DND-41 (cell line): Measurements from ENCODE around the gene NAA10.

Experiments
- ATAC-seq: fragments of 200-7000 bp; cut with Tn5 transposase; 3 replicates; pipeline ENCODE4 v1.9.1; 2021; ENCODE audit warnings: low read depth; ENCODE audit not compliant: insufficient read depth
- DNase-seq: peaks from one replicate; pipeline ENCODE4 v3.0.0-alpha.2; 2020
- H2AFZ ChIP-seq: 2 replicates; pipeline ENCODE4 v1.6.0; 2012; ENCODE audit warnings: low read depth, low read length
- H3K27ac ChIP-seq: 2 replicates; pipeline ENCODE4 v1.5.1; 2012; ENCODE audit warnings: low read length, inconsistent platforms
- H3K27me3 ChIP-seq: fragments of 200-600 bp; sonication (generic); 2 replicates; pipeline ENCODE4 v1.6.0; 2012; ENCODE audit warnings: low read length, mild to moderate bottlenecking, inconsistent platforms; ENCODE audit not compliant: insufficient read depth, poor library complexity
- H3K36me3 ChIP-seq: 2 replicates; pipeline ENCODE4 v1.5.1; 2012; ENCODE audit warnings: low read length, inconsistent platforms; ENCODE audit not compliant: insufficient read depth
- H3K4me1 ChIP-seq: 2 replicates; pipeline ENCODE4 v1.5.1; 2012; ENCODE audit warnings: mild to moderate bottlenecking, low read length; ENCODE audit not compliant: insufficient read depth
- H3K4me2 ChIP-seq: 2 replicates; pipeline ENCODE4 v1.6.0; 2012; ENCODE audit warnings: mild to moderate bottlenecking, moderate library complexity, low read length, inconsistent platforms; ENCODE audit not compliant: insufficient read depth
- H3K4me3 ChIP-seq, 2 experiments: fragments of 200-600 bp in 1 of 2; shearing (Covaris generic) in 1 of 2; 2 replicates each; pipeline ENCODE4 v1.5.1; 2012 to 2016; ENCODE audit warnings: inconsistent platforms in 2 of 2, low read length in 2 of 2, mild to moderate bottlenecking in 2 of 2, low read depth in 1 of 2, moderate library complexity in 1 of 2
- H3K79me2 ChIP-seq: 2 replicates; pipeline ENCODE4 v1.6.0; 2012; ENCODE audit warnings: low read length, inconsistent platforms; ENCODE audit not compliant: insufficient read depth
- H3K9ac ChIP-seq: 2 replicates; pipeline ENCODE4 v1.6.0; 2012; ENCODE audit warnings: low read depth, mild to moderate bottlenecking, inconsistent platforms, low read length, moderate library complexity
- H3K9me3 ChIP-seq: 2 replicates; pipeline ENCODE4 v1.5.1; 2012; ENCODE audit warnings: low read length, moderate library complexity, mild to moderate bottlenecking, inconsistent platforms; ENCODE audit not compliant: insufficient read depth, severe bottlenecking
- H4K20me1 ChIP-seq: 2 replicates; pipeline ENCODE4 v1.6.0; 2012; ENCODE audit warnings: low read length; ENCODE audit not compliant: insufficient read depth
- CTCF ChIP-seq: IDR thresholded peaks from 2 replicates; pipeline ENCODE4 v1.5.1; 2012; ENCODE audit warnings: borderline replicate concordance, low read length, moderate library complexity, mild to moderate bottlenecking; ENCODE audit not compliant: poor library complexity, severe bottlenecking; ENCODE audit errors: extremely low read depth
- EZH2 ChIP-seq: IDR thresholded peaks from 3 replicates; pipeline ENCODE4 v1.6.1; 2012; ENCODE audit warnings: borderline replicate concordance, low read depth, mild to moderate bottlenecking, moderate library complexity, low read length, inconsistent platforms; ENCODE audit not compliant: severe bottlenecking

NAA10 gene

GRCh38 chrX:153960786-153961185 lies 25.9 kb upstream of the NAA10 start:
- no peak overlapping the region for H2AFZ ChIP-seq
- no peak for DNase-seq
- 0 out of 2 replicates have a peak, but pooled peaks cover 1% of the 10 kb centered on the region for H3K4me1 ChIP-seq
- no peak for TF ChIP-seq EZH2
- TF ChIP-seq CTCF: no peak
- no peaks in the 10 kb centered on the region for H3K9me3 ChIP-seq
- H3K9ac ChIP-seq: no peak overlapping the region
- H4K20me1 ChIP-seq: peaks cover 83% of the 10 kb centered on the region
- no peaks in the 10 kb centered on the region for H3K27me3 ChIP-seq
- peaks cover 84% of the 10 kb centered on the region for H3K79me2 ChIP-seq
- H3K27ac ChIP-seq: no peak overlapping the region
- H3K36me3 ChIP-seq: peaks cover 100% of the 10 kb centered on the region
- no peak for ATAC-seq
- no peak overlapping the region for H3K4me2 ChIP-seq
- no peak overlapping the region for H3K4me3 ChIP-seq

GRCh38 chrX:153960077-153960476 lies 25.2 kb upstream of the NAA10 start:
- Histone ChIP-seq H3K27ac (no peak overlapping the region), H4K20me1 (peaks cover 83% of the 10 kb centered on the region), H3K4me2 (no peak overlapping the region), H3K79me2 (peaks cover 82% of the 10 kb centered on the region), H3K36me3 (peaks cover 100% of the 10 kb centered on the region), H3K27me3 (no peaks in the 10 kb centered on the region), H2AFZ (no peak overlapping the region), H3K4me3 (no peak overlapping the region), H3K9me3 (no peaks in the 10 kb centered on the region), H3K9ac (no peak overlapping the region), H3K4me1 (no peaks in the 10 kb centered on the region)
- ATAC-seq (no peak), DNase-seq (no peak)
- no peak for TF ChIP-seq CTCF
- TF ChIP-seq EZH2: no peak

- DNase-seq (no peak), ATAC-seq (no peak)
- peaks cover 79% of the 10 kb centered on the region for H3K79me2 ChIP-seq
- no peak overlapping the region for H3K4me2 ChIP-seq
- no peaks in the 10 kb centered on the region for H3K27me3 ChIP-seq
- no peak overlapping the region for H3K9ac ChIP-seq
- no peak overlapping the region for H3K27ac ChIP-seq
- H2AFZ ChIP-seq: no peak overlapping the region
- TF ChIP-seq CTCF: no peak
- no peak for TF ChIP-seq EZH2
- no peak overlapping the region for H3K4me3 ChIP-seq
- H3K9me3 ChIP-seq: no peaks in the 10 kb centered on the region
- H3K36me3 ChIP-seq: peaks cover 100% of the 10 kb centered on the region
- H3K4me1 ChIP-seq: no peaks in the 10 kb centered on the region
- H4K20me1 ChIP-seq: peaks cover 83% of the 10 kb centered on the region
These were observed 24.8 kb upstream of the NAA10 start for GRCh38 chrX:153959649-153960048.

- Histone ChIP-seq H3K27me3 (no peaks in the 10 kb centered on the region), H3K4me3 (no peak overlapping the region), H2AFZ (no peak overlapping the region), H3K4me1 (no peaks in the 10 kb centered on the region), H3K9me3 (no peaks in the 10 kb centered on the region), H3K36me3 (peaks cover 100% of the 10 kb centered on the region), H4K20me1 (peaks cover 82% of the 10 kb centered on the region), H3K4me2 (no peak overlapping the region), H3K79me2 (peaks cover 71% of the 10 kb centered on the region), H3K27ac (no peak overlapping the region), H3K9ac (no peak overlapping the region)
- TF ChIP-seq CTCF (no peak), EZH2 (no peak)
- DNase-seq (no peak), ATAC-seq (no peak)
These were observed 23.8 kb upstream of the NAA10 start for GRCh38 chrX:153958605-153959004.
